ENCODE measurements around the gene CENPP.

DNA sequence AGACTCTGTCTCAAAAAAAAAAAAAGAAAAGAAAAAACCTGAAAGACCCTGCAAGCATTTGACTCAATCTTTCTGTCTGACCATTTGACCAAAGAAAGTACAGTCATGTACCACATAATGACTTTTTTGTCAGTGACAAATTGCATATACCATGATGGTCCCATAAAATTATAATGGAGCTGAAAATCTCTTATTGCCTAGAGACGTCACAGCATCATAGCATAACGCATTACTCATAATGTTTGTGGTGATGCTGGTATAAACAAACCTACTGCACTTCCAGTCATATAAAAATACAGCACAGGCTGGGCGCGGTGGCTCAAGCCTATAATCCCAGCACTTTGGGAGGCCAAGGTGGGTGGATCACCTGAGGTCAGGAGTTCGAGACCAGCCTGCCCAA lies 199.6 kb downstream of the CENPP start:
- TF ChIP-seq CTCF (IDR thresholded peaks at IDR 0.05; ENCODE audit: insufficient read depth, low read depth, low read length), result no peak
- no peak for TF ChIP-seq EZH2 (IDR thresholded peaks at IDR 0.05; ENCODE audit: insufficient read depth, low read length)

Measured in astrocyte (in vitro differentiated cells and primary cell).